ENCODE data around the gene AOC2.
"Not testable (repeated sequence)": the region's sequence is repeated elsewhere in the genome, so short reads cannot be mapped to it uniquely, and the experiment has no call there.

AOC2 gene

DNA sequence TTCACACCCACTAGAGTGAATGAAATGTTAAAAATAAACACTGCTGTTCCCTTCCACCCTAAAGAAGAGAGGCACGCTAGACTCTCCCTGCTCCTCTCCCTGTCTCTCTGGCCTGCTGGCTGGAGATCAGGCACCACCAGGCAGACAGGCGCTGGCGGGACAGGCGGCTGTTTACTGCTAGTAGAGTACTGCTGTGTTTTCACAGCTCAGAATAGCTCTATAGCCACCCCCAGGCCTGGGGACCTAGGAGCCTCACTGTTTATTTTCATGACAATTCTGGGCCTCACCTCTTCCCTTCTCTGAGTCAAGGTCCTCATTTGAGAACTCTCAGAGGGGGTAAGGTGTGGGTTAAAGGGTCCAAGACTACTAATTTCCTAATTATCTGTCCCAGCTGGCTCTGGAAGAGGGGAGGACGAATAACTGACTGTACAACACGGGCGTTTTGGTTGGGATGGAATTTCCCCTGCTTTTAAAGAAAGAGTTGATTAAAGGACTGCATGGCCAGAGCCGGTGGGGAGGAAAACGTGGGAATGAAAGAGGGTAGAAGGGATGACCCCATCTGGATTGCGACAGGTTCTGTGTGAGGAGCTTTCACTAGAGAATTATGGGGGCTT is 47.3 kb downstream of the AOC2 start:
- peaks cover 19% of the 10 kb centered on the region for H3K27me3 Mint-ChIP-seq (ENCODE audit: low read depth)

DNA sequence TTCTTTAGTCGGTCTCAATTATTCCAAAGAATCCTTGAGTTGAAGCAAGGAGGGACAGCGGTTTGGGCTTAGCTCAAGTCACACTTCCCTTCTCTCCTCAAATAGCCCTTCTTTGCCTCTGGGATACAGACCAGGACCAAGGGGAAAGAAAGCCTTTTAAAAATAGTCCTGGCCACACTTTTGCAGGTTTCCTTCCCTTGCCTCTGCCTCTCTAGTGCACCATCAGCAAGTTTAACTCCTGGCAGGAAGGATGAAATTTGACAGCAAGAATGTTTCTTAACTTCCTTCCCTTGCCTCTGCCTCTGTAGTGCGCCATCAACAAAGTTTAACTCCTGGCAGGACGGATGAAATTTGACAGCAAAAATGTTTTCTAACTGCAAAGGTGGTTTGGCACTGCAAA is 49.0 kb downstream of the AOC2 start:
- Mint-ChIP-seq H3K36me3 (ENCODE audit: low read depth) (no peaks in the 10 kb centered on the region), H3K9me3 (no peaks in the 10 kb centered on the region), H3K4me1 (ENCODE audit: low read depth) (peaks cover 2% of the 10 kb centered on the region), H3K4me3 (no peak overlapping the region), H3K27ac (no peak overlapping the region), H3K27me3 (ENCODE audit: low read depth) (peaks cover 18% of the 10 kb centered on the region)
- no peak for DNase-seq (ENCODE audit: low spot score)

More for the DNA sequence above, 47.3 kb downstream of the AOC2 start:
- no peak overlapping the region for H3K4me3 Mint-ChIP-seq
- no peaks in the 10 kb centered on the region for H3K36me3 Mint-ChIP-seq (ENCODE audit: low read depth)
- no peak overlapping the region for H3K27ac Mint-ChIP-seq
- peaks cover 2% of the 10 kb centered on the region for H3K4me1 Mint-ChIP-seq (ENCODE audit: low read depth)
- no peak for DNase-seq (ENCODE audit: low spot score)
- no peaks in the 10 kb centered on the region for H3K9me3 Mint-ChIP-seq

DNA sequence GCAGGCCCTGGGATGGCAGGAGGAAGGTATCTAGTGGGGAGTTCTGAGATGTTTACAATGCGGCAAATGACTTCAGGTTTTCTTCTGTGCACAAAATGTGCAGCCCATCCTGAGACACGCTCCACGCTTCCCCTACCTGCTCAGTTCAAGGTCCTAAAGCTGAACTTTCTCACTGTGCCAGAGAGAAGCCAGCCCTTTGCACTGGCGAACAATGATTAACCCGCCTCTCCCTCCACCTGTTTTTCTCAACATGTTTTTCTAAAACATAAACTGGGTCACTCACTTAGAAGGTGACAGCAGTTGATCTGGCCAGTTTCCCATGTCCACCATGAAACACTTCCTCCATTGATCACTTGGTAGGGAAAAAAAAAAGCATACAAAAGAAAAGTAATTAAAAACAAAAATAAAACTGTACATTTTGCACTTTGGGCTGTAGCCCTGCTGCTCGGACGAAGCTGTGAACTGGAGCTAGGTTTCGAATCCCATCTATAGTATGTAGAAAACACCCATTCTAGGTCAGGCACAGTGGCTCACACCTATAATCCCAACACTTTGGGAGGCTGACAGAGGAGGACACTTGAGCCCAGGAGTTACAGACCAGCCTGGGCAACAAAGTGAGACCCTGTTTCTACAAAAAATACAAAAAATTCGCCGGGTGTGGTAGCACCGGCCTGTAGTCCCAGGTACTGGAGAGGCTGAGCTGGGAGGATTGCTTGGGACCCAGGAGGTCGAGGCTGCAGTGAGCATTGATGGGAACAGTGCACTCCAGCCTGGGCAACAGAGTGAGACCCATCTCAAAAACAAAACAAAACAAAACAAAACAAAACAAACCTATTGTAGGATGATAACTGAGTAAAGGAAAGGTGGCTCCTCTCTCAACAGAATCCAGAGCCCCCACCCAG is 50.2 kb downstream of the AOC2 start:
- H3K4me3 Mint-ChIP-seq, result no peak overlapping the region
- H3K36me3 Mint-ChIP-seq (ENCODE audit: low read depth), result no peaks in the 10 kb centered on the region
- DNase-seq (ENCODE audit: low spot score), result no peak
- peaks cover 2% of the 10 kb centered on the region for H3K4me1 Mint-ChIP-seq (ENCODE audit: low read depth)
- H3K9me3 Mint-ChIP-seq, result no peaks in the 10 kb centered on the region
- H3K27me3 Mint-ChIP-seq (ENCODE audit: low read depth), result peaks cover 24% of the 10 kb centered on the region
- no peak overlapping the region for H3K27ac Mint-ChIP-seq

DNA sequence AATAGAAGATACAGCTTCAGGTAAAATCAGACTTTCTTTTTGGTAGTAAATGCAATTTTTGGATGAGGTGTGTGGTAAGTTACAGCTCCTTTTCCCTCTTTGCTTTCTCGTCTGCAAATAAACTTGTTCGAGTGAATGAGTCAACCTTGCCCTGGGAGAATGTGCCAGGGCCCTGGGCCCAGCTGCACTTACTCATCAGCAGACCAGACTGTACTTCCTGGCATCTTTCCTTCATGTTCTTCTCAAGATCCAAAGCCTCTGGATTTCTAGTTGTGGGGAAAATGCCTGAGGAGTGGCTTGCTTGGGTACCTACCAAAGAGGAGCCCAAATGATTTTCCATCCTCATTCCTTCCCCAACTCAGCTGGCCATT is 50.8 kb downstream of the AOC2 start:
- peaks cover 2% of the 10 kb centered on the region for H3K4me1 Mint-ChIP-seq (ENCODE audit: low read depth)
- H3K9me3 Mint-ChIP-seq, result no peaks in the 10 kb centered on the region
- no peak overlapping the region for H3K4me3 Mint-ChIP-seq
- no peak overlapping the region for H3K27ac Mint-ChIP-seq
- DNase-seq (ENCODE audit: low spot score), result no peak
- peaks cover 24% of the 10 kb centered on the region for H3K27me3 Mint-ChIP-seq (ENCODE audit: low read depth)
- H3K36me3 Mint-ChIP-seq (ENCODE audit: low read depth), result no peaks in the 10 kb centered on the region

DNA sequence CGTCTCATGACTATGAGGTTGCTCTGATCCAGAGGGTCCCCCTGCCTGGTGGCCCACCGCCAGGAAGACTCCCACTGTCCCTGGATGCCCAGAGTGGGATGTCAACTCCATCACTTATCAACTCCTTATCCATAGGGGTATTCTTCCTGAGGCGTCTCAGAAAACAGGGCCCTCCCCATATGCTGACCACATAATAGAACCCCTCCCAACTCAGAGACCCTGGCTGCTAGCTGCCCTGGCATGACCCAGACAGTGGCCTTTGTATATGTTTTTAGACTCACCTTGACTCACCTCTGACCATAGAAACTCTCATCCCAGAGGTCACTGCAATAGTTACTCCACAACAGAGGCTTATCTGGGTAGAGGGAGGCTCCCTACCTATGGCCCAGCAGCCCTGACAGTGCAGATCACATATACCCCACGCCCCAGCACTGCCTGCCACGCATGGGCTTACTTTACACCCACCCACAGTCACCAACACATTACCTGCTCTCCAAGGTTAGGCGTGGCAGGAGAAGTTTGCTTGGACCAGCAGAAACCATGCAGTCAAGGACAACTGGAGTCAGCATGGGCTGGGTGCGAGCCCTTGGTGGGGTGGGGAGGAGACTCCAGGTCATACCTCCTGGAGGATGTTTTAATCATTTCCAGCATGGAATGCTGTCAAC is 53.9 kb downstream of the AOC2 start:
- no peaks in the 10 kb centered on the region for H3K9me3 Mint-ChIP-seq
- no peak for DNase-seq (ENCODE audit: low spot score)
- H3K36me3 Mint-ChIP-seq (ENCODE audit: low read depth), result no peaks in the 10 kb centered on the region
- no peak overlapping the region for H3K27ac Mint-ChIP-seq
- H3K4me1 Mint-ChIP-seq (ENCODE audit: low read depth), result peaks cover 2% of the 10 kb centered on the region
- no peak overlapping the region for H3K4me3 Mint-ChIP-seq
- H3K27me3 Mint-ChIP-seq (ENCODE audit: low read depth), result peaks cover 23% of the 10 kb centered on the region

DNA sequence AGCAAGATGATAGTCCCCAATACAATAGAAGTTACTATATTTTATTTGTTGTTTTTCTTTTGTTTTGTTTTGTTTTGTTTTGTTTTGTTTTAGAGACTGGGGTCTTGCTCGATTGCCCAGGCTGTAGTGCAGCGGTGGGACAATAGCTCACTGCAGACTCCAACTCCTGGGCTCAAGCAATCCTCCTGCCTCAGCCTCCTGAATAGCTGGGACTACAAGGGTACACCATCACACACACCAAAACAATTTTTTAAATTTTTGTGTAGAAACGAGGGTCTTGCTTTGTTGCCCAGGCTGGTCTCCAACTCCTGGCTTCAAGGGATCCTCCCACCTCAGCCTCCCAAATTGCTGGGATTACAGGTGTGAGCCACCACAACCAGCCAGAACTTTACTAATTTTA is 55.6 kb downstream of the AOC2 start:
- H3K4me1 Mint-ChIP-seq (ENCODE audit: low read depth), result not testable (repeated sequence)

More for the DNA sequence above, 55.6 kb downstream of the AOC2 start:
- not testable (repeated sequence) for H3K9me3 Mint-ChIP-seq; H3K4me3 Mint-ChIP-seq; DNase-seq (ENCODE audit: low spot score); H3K36me3 Mint-ChIP-seq (ENCODE audit: low read depth); H3K27me3 Mint-ChIP-seq (ENCODE audit: low read depth); H3K27ac Mint-ChIP-seq
